ENCODE measurements around the gene TSC2. TPM values are rescaled to one million over a fixed set of nuclear protein-coding genes. Genes with fewer than 3 reads are reported as not detected.
"Not testable (repeated sequence)": the region's sequence is repeated elsewhere in the genome, so short reads cannot be mapped to it uniquely, and the experiment has no call there.

TSC2 gene
- total and polyA plus RNA-seq, 9 of the 15 experiments (the other 6 are each of a cell fraction or from before 2014, with no cell fraction given) = 1.3 to 68.1 (median 16.6) TPM

DNA sequence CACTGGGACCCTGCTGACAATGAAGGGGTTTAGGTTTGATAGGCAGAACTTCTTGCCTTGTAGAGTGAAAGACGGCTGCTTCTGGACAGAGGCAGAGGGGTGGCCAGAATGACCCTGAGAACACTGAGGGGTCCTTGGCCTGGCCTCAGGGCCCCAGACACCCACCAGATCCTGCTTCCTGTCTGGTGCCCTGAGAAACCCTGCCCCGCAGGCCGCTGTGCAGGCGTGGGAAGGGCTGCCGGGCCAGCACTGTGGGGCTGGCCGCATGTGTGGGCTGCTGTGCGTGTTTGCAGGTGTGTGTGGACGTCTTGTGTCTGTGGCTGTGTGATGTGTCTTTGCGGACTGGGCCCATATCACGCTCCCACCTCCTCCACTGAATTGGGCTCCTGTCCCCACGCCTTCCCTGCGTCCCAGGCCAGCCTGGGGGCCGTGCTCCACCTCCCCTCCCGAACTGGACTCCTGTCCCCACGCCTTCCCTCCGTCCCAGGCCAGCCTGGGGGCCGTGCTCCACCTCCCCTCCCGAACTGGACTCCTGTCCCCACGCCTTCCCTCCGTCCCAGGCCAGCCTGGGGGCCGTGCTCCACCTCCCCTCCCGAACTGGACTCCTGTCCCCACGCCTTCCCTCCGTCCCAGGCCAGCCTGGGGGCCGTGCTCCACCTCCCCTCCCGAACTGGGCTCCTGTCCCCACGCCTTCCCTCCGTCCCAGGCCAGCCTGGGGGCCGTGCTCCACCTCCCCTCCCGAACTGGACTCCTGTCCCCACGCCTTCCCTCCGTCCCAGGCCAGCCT lies 13.7 kb upstream of the TSC2 start:
- POLR2A ChIA-PET; H3K9me3 ChIP-seq (replicated peaks; ENCODE audit: control insufficient read depth, insufficient read depth, low read depth, low read length); intact Hi-C loops (cut with micrococcal nuclease); H2AFZ ChIP-seq (ENCODE audit: low read depth, low read length); in situ Hi-C loops (cut with MboI); DNase-seq (ENCODE audit: extremely low read depth in 1 of 4, low spot score in 3 of 4); H3K9me1 ChIP-seq (ENCODE audit: control insufficient read depth, insufficient read depth, low read length); H4K20me1 ChIP-seq (replicated peaks; ENCODE audit: control insufficient read depth, insufficient read depth, low read length); ATAC-seq; CTCF ChIA-PET (ENCODE audit: low intra/inter-chr PET ratio); BruUV-seq (replicated peaks); H3K27me3 ChIP-seq (ENCODE audit: control insufficient read depth in 2 of 2, insufficient read depth in 2 of 2, low read length in 2 of 2); FAIRE-seq; H3K79me2 ChIP-seq (ENCODE audit: control insufficient read depth, insufficient read depth, low read length): not testable (repeated sequence)
- peaks cover 20% of the 10 kb centered on the region; the same call in 1 of the 3 replicates for H3K36me3 ChIP-seq (ENCODE audit: control insufficient read depth, insufficient read depth, low read length)
- peaks cover 14 to 87% of the 10 kb centered on the region in 2 experiments for H3K4me1 ChIP-seq (replicated peaks in 1 of 2; ENCODE audit: control insufficient read depth in 2 of 2, insufficient read depth in 2 of 2, low read length in 2 of 2)
- peak overlapping the region; percentile 41; the same call in 2 of the 3 replicates for H3K27ac ChIP-seq (ENCODE audit: extremely low read depth, low read depth, low read length)
- TF ChIP-seq ZFX (CRISPR knock-in tag; IDR thresholded peaks at IDR 0.05) (peak; percentile 32; the same call in 1 of the 2 replicates), NR2C1 (IDR thresholded peaks at IDR 0.05) (peak; percentile 31; the same call in 1 of the 2 replicates), NR2C1 (tag; IDR thresholded peaks at IDR 0.05) (0 out of 2 replicates have a peak, but pooled peaks have one; percentile 15)
- H3K4me2 ChIP-seq (ENCODE audit: insufficient read depth, low read length) = peak overlapping the region; percentile 45
- 81% methylated on average over 11 of the region's 32 CpGs for WGBS (ENCODE audit: insufficient coverage, low coverage, missing lambda C conversion rate)
- H3K9ac ChIP-seq (ENCODE audit: insufficient read depth in 1 of 2, low read depth in 2 of 2, low read length in 2 of 2) = peak overlapping the region; percentile 50 to 86; a peak in 3 of 4 replicates
- peak overlapping the region; percentile 23; the same call in 1 of the 2 replicates for H3K4me3 ChIP-seq

All from K562 (cell line).